AG04450 (cell line): ENCODE measurements around the gene PRX. TPM values are rescaled to one million over a fixed set of nuclear protein-coding genes. Genes with fewer than 3 reads are reported as not detected.

Source experiments
- CTCF ChIA-PET: fragments of 300-600, 350-600 bp; formaldehyde crosslinking; extraction: SDS; loops from one replicate; lab custom pipeline; 2022; ENCODE audit warnings: antibody characterized with exemption, inconsistent platforms; lab: Charles Lee
- POLR2A ChIA-PET: fragments of 350-600 bp; formaldehyde crosslinking; extraction: SDS; loops from one replicate; lab custom pipeline; 2021; ENCODE audit warnings: antibody characterized with exemption, inconsistent platforms; lab: Yijun Ruan, JAX
- DNase-seq: peaks from one replicate; pipeline ENCODE4 v3.0.0-alpha.2; 2011; ENCODE audit warnings: low read depth, low spot score
- H3K27ac ChIP-seq: one replicate; pipeline ENCODE4 v1.5.1; 2012; ENCODE audit warnings: low read depth, low read length, control low read depth
- H3K27me3 ChIP-seq: one replicate; pipeline ENCODE4 v1.6.0; 2012; ENCODE audit warnings: low read length; ENCODE audit not compliant: control insufficient read depth, insufficient read depth
- H3K4me3 ChIP-seq: 2 replicates; pipeline ENCODE4 v1.5.1; 2011; ENCODE audit warnings: mild to moderate bottlenecking, low read depth, low read length, control low read depth
- H3K9me3 ChIP-seq: 2 replicates; pipeline ENCODE4 v1.5.1; 2012; ENCODE audit warnings: low read length; ENCODE audit not compliant: control insufficient read depth, insufficient read depth
- CTCF ChIP-seq: IDR thresholded peaks from 2 replicates; pipeline ENCODE4 v1.5.1; 2011; ENCODE audit warnings: low read depth, low read length, control low read depth, inconsistent platforms
- polyA plus RNA-seq: library from polyadenylated mRNA; depleted of rRNA; stranded (reverse); fragments of >200 nt; gene quantifications from 2 replicates; pipeline ENCODE4 v1.2.3, GENCODE V29; 2011

PRX gene
- polyA plus RNA-seq, 1 experiment = 1.8 TPM

GRCh38 chr19:40369797-40370196 is 43.4 kb downstream of the PRX start:
- TF ChIP-seq CTCF = no peak
- CTCF ChIA-PET = no interaction called here

GRCh38 chr19:40367577-40368434 is 45.4 kb downstream of the PRX start:
- Histone ChIP-seq H3K27ac (no peak overlapping the region), H3K27me3 (no peaks in the 10 kb centered on the region), H3K4me3 (no peak overlapping the region), H3K9me3 (no peaks in the 10 kb centered on the region)
- CTCF ChIA-PET = no interaction called here
- no peak for DNase-seq
- no peak for TF ChIP-seq CTCF
- POLR2A ChIA-PET = interaction anchor here (0.7 kb wide), 1 partner anchor 323 kb away, joined by 3 read pairs; the partner anchor contains the start of gene NUMBL

More at GRCh38 chr19:40369797-40370196, 43.4 kb downstream of the PRX start:
- Histone ChIP-seq H3K27ac (no peak overlapping the region), H3K4me3 (no peak overlapping the region), H3K9me3 (no peaks in the 10 kb centered on the region), H3K27me3 (no peaks in the 10 kb centered on the region)
- DNase-seq = no peak
- POLR2A ChIA-PET = no interaction called here

DNA sequence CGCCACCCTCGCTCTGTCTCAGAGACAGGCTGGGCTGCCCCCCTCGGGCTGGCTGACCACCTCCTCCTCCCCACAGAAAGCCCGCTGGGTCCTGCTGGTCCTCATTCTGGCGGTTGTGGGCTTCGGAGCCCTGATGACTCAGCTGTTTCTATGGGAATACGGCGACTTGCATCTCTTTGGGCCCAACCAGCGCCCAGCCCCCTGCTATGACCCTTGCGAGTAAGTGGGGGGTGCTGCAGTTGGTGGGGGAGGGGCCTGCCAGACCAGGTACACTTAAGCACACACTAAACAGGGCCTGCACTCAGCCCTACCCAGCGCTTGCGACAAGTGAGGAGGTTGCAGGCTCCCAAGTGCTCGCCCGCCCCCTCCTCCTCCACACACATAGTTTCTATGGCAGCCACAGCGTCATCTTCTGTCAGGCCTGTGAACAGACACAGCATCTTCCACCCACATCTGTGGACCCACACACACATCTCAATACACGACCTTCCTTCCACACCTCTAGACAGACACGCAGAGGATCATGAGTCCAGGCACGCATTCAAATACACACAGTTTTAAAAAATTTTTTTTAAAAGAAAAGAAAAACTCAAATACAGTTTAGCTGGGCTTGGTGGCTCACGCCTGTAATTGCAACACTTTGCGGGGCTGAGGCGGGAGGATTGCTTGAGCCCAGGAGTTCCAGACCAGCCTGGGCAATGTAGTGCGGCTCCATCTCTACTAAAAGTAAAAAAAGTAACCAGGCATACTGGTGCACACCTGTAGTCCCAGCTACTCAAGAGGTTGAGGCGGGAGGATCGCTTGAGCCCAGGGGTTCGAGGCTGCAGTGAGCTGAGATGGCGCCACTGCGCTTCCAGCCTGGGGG is 46.2 kb downstream of the PRX start:
- CTCF ChIA-PET = no interaction called here

GRCh38 chr19:40365613-40366401 is 47.4 kb downstream of the PRX start:
- TF ChIP-seq CTCF = no peak
- POLR2A ChIA-PET = interaction anchor here (0.6 to 1.6 kb wide), 11 partner anchors 8 to 100 kb away, joined by 3 to 9 read pairs (median 4); partner anchors contain the start of genes BLVRB, C19orf47, PLD3 and SERTAD1
- H3K9me3 ChIP-seq = no peaks in the 10 kb centered on the region
- peak overlapping the region; percentile 2 for H3K27ac ChIP-seq
- H3K4me3 ChIP-seq = peak overlapping the region; percentile 76
- DNase-seq = peak; percentile 39
- CTCF ChIA-PET = interaction anchor here (0.6 to 0.9 kb wide), 4 partner anchors 19 to 138 kb away, joined by 3 to 4 read pairs (median 4); no protein-coding TSS in a partner anchor
- H3K27me3 ChIP-seq = no peaks in the 10 kb centered on the region

More for the DNA sequence above, 46.2 kb downstream of the PRX start:
- no peak for TF ChIP-seq CTCF
- POLR2A ChIA-PET = interaction anchor here (0.7 to 1.5 kb wide), 3 partner anchors 19 to 324 kb away, joined by 3 to 9 read pairs (median 4); partner anchors contain the start of genes BLVRB, C19orf47, NUMBL and PLD3
- Histone ChIP-seq H3K9me3 (no peaks in the 10 kb centered on the region), H3K27ac (no peak overlapping the region), H3K4me3 (peak overlapping the region; percentile 76), H3K27me3 (no peaks in the 10 kb centered on the region)
- DNase-seq = no peak
